GM19240 (cell line): Measurements from ENCODE around the gene SLCO2A1.

Source experiments
- DNase-seq: peaks from one replicate; pipeline ENCODE4 v3.0.0; 2011; ENCODE audit warnings: low spot score; ENCODE audit not compliant: insufficient read length

The SLCO2A1 gene

GRCh38 chr3:133886031-133886722 is 143.5 kb downstream of the SLCO2A1 start:
- DNase-seq = no peak

DNA sequence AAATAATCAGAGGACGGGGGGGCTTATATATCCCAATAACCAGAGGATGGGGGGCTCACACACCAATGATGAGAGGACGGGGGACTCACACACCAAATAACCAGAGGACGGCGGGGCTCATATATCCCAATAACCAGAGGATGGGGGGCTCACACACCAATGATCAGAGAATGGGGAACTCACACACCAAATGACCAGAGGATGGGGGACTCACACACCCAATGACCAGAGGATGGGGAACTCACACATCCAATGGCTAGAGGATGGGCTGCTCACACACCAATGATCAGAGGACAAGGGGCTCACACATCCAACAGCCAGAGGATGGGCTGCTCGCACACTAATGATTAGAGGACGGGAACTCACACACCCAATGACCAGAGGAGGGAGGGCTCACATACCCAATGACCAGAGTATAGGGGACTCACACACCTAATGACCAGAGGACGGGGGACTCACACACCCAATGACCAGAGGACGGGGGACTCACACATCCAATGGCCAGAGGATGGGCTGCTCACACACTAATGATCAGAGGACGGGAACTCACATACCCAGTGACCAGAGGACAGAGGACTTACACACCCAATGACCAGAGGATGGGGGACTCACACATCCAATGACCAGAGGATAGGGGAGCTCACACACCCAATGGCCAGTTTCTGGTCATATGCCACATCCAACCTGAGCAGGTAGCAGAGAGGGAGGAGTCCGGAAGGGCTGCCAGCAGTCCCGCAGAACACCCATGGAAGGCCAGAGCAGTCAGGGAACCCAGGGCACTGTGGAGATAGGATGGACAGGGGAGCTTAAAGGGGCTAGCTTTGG is 144.6 kb downstream of the SLCO2A1 start:
- no peak for DNase-seq

GRCh38 chr3:133884054-133884886 is 145.5 kb downstream of the SLCO2A1 start:
- no peak for DNase-seq

- DNase-seq = no peak
Measured at GRCh38 chr3:133883641-133884040, 146.1 kb downstream of the SLCO2A1 start.

DNA sequence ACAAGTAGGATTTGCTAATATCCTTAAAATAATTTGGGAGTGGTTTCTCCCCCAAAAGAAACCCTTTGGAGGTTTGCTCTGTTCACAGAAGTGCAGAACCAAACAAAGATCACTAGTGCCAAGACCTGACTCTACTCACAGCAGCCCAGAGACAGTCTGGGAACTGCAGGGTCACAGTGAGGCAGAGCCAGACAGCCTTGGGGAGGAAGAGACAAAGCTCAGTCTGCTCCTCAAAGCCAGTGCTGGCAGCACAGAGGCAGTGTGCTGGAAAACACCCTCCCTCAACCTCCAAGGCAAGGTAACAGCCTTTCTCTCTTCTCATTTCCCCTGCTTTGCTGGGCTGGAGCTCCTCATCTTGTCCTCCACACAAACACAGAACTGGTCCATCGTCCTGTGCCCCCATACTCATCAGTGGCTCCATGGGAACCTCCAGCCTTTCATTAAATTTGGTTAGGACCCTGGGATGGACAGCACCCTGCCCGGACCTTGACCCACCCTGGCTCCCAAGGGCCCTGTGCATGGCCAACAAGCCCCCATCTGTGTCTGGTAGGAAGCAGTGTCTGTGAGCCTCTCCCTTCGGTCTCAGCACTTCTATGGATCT is 146.6 kb downstream of the SLCO2A1 start:
- DNase-seq = no peak

GRCh38 chr3:133881939-133882825 is 147.5 kb downstream of the SLCO2A1 start:
- DNase-seq = no peak

GRCh38 chr3:133881492-133881891 is 148.2 kb downstream of the SLCO2A1 start:
- no peak for DNase-seq

DNA sequence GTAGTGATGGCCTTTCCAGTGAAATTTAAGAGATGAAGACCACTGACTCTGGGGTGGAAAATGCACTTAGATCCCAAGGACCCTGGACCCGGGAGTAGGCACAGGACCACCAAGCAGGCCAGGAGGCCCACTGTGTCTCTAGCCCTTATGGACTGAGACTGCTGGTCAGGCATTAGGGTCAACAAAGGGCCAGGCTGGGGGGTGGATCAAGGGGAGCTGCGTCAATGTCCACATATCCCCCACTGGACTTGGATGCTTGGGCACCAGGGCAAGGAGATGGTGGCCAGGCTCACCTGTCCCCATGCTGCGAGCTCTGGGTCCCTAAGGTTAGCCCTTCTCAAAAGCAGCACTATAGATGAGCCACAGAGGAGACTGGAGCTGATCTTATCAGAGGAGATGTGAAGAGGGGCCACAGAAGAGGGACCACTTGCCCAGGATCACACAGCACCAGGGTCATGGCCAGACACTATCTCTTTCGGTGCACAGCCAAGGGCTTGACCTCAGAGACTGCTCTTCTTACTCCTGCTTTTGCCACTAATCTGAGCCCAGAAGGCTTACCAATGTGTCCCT is 148.8 kb downstream of the SLCO2A1 start:
- DNase-seq = no peak

- no peak for DNase-seq
Measured at GRCh38 chr3:133880287-133880686, 149.4 kb downstream of the SLCO2A1 start.

DNA sequence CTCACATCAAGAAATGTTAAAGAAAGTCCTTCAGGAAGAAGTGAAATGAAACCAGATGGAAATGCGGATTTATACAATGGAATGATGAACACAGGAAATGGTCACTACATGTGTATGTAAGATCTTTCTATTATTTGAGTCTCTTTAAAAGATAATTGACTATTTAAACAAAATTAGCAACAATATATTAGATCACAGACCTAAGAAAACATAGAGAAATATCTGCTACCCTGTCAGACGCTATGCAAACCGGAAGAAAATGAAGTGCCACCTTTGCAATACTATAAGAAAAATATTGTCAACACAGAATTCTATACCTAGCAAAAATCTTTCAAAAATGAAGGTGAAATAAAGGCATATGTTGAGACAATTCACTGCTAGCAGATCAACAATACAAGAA is 151.2 kb downstream of the SLCO2A1 start:
- DNase-seq = no peak
